ENCODE data around the gene LAMA2. TPM values are rescaled to one million over a fixed set of nuclear protein-coding genes. Genes with fewer than 3 reads are reported as not detected.

LAMA2 gene
- total RNA-seq, 1 donor from 2014 or later, result 0.20 TPM

DNA sequence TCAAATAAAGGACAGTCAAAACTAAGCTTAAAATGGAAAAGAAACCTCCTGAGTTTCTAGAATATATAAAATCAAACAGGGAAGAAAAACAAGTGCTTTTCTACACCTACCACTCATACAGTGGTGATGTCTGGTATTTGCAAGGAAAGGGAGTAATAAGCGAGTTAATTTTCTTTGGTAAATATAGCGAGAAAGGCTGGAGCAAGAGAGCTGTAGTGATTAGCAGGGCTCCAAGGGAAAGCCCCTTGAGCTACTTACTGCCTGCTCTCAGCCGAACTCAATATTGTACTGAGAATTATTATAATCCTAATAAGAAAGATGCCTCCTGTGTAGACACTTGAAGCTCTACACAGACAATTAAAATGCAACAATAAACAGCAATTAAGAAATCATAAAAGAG, 296.3 kb downstream of the LAMA2 start:
- DNase-seq (ENCODE audit: low read depth in 2 of 2), result no peak

DNA sequence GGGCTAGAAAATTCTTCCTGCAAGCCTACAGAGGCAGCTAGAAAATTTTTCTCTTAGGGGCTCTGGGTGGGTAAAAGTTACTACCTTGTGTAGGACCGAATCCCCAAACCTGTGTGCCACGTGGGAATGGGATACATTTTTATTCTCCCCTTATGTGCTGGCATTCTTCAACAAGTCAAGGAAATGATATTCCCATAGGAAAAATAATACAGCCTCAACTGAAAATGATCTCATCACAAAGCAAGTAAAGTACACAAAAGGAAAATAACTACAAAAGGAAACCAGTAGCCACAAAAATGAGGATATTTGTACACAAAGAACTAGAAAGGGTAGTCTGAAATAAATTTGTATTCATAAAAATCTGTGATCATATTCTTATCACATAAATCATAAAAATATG, 298.1 kb downstream of the LAMA2 start:
- peak in 1 of 2 donors; percentile 3 for DNase-seq (ENCODE audit: low read depth in 2 of 2)

DNA sequence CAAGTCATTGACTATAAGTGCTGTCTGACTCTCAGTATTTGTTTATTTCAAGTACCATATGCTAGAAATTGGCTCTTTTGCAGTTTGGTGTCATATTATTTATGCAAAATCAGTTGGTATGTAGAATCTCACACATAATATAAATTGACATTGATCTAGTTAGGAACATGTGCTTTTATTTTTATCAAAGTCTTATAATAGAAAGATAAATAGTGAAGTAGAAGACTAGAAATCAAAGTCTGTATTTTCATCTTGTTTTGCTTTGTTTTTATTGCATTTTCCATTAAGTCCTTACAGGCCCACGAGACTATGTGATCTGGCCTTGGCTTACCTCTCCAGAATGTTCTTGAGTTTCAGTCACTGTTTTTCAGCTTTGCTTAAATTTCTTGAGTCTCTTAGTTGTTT, 300.3 kb downstream of the LAMA2 start:
- DNase-seq (ENCODE audit: low read depth in 2 of 2), result no peak

DNA sequence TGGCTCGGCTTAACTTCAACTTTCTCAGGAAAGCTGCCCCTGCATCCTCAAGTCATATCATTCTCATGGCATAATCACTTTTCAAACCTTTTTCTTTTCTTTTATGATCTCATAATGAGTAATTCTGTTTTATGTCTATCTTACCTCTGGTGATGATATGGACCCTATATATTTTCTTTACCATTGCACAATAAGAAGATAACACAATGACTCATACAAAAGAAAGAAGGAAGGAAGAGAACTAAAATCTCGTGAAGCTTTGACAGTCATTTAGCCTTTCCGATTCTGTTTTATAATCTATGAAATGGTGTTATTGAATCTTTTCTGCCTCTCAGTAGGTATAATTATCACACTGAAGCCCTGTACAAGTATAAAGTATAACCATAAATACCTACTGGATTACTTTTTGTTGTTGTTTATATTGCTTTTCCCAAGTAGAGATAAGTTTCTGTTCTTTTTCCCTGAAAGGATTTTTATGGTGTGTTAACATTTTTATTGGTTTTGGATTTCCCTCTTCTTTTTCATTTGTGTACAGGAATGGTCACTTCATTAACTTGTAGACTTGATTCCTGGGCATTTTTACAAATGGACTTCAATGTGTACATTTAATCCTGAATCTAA, 300.9 kb downstream of the LAMA2 start:
- no peak for DNase-seq (ENCODE audit: low read depth in 2 of 2)

DNA sequence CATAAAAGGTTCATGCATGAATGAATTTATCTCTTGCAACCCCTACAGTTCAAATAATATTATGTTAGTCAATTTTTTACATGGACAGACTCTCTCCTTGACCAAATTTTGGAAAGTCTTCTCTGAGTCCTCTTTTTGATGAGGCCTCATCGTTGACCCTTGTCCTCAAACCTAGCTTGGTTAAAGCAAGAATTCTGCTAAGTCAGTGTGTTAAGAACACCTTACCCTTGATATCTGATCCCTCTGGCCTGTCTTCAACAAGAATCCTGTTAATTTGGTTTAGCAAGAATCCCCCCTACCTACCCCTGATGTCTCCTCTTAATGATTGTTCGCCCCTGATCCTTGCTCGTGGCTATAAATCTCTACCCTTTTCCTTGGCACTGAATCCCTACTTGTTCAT, 301.4 kb downstream of the LAMA2 start:
- no peak for DNase-seq (ENCODE audit: low read depth in 2 of 2)

DNA sequence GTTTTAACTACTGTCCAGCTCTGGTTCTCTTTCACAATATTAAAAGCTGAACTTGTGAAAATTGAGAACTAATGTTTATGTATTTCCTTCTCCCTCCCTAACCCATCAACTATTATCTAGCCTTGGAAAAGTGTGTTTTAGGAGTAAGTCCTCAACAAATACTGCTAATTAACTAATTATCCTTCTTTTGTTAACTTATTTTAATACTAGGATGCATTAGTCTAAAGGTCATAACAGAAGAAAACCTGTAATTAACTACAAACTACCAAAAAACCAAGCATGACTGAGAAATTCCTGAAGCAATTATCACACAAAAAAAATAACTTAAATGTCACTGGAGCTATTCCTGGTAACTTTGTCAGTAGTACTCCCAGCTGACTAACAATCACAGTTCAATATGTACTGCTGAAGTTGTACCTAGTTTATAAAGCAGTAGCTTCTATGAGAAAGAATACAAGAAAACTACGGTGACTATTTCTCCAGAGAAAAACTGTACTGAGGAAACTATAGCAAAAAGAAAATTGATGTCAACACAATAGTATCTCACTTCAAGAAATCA, 301.9 kb downstream of the LAMA2 start:
- no peak for DNase-seq (ENCODE audit: low read depth in 2 of 2)

DNA sequence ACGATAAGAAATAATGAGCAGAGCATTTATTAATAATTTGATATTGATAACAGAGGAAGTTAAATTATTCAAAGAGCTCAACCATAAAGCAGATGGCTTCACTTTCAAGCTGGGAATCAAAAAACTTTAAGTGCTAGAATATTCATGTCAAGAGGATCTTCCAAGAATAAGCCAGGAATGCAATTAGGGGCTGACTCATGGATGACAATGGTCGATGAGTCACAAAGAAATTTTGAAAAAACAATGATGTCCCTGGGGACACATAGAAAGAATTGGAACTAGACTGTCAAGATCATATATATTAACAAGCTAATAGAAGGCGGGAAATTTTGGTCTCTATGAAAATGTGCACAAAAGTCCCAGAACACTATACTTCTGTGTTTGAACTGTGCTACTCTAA, 304.1 kb downstream of the LAMA2 start:
- DNase-seq (ENCODE audit: low read depth in 2 of 2), result peak; percentile 1 to 70

DNA sequence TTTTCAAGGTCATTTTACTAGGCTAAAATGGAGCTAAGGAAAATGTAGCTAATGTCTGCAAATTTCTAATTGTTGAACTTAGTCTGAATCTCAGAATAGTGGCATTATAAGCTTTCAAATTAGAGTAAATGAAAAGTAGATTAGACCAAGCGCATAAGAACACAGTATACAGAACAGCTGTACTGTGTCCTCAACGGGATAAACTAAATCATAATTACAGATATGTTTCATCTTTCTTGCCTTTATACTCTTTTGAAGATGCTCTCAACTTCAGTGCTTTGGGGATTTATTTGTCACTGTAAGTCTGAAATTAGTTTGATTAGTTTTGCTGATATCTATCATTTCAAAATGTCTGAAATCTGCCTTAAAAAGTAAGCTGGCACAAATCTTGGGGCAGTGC, 305.4 kb downstream of the LAMA2 start:
- DNase-seq (ENCODE audit: low read depth in 2 of 2), result no peak

DNA sequence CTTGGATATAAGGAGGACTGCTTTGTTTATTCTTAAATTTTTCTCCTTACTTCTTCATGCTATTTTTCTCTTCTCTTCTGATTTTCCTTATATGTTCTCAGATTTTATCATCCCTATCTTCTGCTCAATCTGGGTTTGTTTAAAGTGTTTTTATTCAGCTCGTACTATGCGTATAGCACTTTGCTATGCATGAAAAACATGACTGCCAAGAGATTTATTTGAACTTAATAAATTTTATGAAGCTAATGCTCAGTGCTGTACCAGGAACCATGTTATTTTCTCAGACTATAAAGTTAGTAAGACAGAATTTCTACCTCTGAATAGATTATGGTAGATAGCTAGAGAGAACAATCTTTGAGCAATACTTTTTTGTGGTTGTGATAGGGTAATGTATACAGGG, 305.9 kb downstream of the LAMA2 start:
- no peak for DNase-seq (ENCODE audit: low read depth in 2 of 2)

DNA sequence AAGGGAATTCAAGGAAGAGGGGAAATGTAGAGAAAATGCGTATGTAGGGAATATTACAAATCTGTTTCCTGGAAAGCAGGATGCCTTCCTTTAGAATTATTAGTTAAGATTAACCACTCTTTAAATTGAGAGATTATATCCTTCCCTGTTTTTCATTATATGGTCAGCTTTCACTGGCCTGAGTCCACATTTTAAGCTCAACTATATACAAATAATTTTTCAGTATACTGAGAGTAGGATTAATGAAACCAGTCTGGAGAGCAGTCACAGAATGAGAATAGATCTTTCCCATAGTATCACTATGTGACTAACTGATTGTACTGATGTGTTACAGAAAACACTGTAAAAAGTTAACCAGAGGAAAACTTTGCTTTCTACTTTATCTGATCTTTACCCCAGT, 306.3 kb downstream of the LAMA2 start:
- DNase-seq (ENCODE audit: low read depth in 2 of 2), result no peak

DNA sequence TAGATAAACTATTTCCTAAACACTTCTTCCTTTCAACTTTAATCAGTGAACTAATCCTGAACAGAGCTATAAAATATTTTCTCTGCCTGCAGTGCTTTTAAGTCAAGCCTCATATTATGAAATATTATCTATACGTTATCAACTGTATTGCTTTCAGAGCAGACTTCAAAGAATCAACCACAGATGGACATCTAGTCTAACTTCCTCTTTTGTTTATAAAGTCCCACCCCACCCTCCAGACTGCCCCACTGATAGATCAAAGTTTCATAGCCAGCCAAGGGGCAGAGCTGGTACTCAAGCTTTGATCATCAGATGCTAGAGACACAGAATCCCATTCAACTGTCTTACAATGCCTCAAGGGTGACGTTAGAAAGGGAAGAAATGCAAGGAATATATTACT, 308.3 kb downstream of the LAMA2 start:
- no peak for DNase-seq (ENCODE audit: low read depth in 2 of 2)

DNA sequence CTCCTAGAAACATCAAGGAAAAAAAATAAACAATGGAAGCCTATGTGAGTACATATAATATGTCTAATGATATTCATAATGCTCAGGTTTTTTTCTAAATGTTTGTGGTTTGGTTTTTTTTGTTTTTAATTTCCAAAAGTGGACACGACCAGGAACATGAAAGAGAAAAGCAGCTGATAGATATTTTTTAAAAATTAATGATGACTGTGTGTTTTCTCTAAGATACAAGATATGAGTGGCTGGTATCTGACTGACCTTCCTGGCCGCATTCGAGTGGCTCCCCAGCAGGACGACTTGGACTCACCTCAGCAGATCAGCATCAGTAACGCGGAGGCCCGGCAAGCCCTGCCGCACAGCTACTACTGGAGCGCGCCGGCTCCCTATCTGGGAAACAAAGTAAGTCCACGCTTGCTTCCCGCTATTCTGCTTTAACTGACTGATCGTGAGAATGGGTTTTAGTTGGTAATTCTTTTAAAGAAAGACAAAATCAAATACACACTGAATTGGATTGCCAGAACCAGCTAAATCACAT, 309.6 kb downstream of the LAMA2 start:
- no peak for DNase-seq (ENCODE audit: low read depth in 2 of 2)

DNA sequence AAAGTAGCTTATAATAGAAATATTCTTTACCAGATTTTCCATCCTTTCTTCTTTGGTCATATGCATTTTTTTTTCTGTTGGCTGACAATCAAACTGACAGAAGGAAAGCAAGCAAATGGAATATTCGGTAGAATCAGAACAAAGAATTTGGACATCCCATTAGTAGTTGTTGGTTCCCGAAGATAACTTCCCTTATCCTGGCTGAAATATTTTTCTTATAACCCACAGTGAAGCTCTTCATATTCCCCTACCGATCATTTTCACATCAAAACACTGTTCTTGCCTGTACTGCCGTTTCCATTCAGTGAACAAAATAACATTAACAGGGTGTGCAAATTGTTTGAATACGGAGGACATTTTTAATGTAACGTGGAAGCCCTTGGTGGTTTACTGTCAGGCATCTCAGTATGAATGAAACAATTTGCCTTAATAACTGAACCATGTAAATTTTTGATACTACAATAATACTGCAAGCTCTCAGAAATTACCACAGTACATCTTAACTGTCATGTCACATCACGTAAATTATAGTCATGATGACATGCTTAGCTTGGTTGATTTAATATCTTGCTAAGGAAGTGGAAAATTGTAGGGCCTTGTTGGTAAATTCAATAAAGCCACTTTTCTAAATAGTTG, 311.5 kb downstream of the LAMA2 start:
- DNase-seq (ENCODE audit: low read depth in 2 of 2), result no peak

DNA sequence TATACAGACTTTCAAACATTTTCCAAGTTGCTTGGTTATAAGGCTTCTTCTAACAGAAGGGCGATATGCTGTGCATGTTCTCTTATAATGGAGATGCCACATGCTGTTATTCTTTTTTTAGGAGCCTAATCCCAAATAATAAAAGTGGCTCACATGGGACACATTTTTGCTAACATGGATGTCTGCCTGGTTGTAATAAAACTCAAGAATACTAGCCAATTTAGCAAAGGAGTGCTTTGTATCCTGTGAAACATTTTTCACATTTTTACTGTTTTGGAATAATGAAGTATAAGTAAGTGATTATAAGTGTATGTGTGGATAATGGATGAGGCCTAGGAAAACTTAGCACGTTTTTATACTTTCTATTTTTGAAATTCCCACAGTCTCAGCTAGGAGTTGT, 312.2 kb downstream of the LAMA2 start:
- no peak for DNase-seq (ENCODE audit: low read depth in 2 of 2)

DNA sequence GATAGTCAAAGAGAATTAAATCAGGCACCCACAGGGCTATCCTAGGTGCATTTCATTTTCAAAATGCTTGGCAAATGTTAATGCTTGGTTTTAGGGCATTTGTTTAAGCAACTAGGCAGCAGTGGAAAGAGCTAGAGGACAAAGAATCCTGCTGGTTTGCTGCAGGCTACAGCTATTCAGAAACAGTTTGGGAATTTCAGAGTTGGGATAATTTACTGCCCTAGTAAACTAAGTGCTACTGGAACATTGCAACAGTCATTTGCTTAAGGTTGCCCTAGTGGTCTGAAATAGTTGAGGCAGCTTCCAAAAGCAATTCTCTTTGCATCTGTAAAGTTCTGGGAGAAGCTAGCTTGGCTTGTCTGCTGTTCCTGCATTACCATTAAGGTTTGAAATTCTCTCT, 312.7 kb downstream of the LAMA2 start:
- DNase-seq (ENCODE audit: low read depth in 2 of 2), result no peak

DNA sequence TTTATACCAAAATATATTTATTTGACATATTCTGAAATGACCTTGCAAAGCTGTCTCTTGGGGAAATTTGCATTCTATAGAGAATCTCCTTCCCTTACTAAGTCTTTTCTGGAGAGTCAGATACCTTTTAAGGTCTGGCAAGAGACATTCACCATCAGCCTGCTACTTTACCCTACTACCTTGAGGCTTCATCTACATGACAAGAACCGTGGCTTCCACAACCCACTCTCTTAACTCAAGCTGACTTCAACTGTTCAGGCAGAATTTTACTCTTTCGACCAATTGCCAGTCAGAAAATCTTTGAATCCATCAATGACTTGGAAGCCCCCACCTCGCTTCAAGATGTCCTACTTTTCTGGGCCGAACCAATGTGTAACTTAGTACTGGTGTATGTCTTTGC, 314.2 kb downstream of the LAMA2 start:
- DNase-seq (ENCODE audit: low read depth in 2 of 2), result no peak

DNA sequence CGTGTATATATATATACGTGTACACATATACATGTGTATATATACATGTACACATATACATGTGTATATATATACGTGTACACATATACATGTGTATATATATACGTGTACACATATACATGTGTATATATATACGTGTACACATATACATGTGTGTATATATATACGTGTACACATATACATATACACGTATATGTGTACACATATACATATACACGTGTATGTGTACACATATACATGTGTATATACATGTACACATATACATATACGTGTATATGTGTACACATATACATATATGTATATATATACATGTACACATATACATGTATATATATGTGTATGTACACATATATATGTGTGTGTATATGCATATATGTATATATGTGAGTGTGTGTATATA, 317.2 kb downstream of the LAMA2 start:
- DNase-seq (ENCODE audit: low read depth in 2 of 2), result no peak

DNA sequence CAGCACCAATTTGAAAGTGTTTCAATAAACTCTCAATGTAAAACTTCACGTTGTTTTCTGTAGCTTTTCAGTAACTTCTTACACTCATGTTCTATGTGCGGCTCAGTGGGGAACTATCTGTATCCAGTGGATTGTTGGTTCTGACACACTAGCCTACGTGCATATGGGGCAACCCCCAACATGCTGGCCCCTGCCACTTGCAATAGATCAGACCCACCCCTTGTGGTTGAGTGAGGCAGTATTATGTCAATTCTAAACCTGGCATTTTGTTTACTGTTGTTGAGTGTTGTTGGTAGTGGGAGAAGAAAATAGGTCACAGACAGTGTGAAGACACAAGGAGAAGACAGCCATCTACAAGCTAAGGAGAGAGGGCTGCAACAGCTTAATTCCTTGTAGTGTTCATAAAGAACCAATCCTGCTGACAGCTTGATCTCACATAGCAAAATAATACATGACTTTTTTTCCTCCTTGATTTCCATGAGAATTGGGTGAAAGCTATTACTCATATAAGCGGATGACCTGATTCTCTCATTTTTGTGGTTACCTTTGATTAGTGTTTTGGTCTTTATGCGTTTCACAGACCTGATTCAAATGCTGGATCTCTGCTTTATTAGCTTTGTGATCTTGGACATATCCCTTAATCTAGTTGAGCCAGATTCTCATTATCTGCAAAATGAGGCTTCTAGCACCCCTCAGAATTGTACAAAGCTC, 320.4 kb downstream of the LAMA2 start:
- no peak for DNase-seq (ENCODE audit: low read depth in 2 of 2)

DNA sequence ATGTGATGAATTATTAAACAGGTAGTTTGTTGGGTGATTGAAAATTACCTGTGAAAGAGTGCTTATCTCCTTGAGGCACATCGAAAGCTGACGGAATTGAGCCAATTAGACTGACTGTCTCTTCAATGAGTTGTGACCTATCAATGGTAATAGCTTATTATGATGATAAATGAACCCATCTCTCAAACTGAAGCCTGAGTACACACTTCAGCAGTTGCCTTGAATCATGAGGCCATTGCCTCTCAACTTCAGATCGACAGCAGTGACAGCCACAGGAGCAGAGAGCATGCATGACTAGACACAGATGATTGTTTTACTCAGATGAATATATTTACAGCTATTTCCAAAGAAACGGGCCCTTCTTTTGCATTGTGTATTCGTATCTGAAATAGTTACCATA, 323.9 kb downstream of the LAMA2 start:
- DNase-seq (ENCODE audit: low read depth in 2 of 2), result no peak

DNA sequence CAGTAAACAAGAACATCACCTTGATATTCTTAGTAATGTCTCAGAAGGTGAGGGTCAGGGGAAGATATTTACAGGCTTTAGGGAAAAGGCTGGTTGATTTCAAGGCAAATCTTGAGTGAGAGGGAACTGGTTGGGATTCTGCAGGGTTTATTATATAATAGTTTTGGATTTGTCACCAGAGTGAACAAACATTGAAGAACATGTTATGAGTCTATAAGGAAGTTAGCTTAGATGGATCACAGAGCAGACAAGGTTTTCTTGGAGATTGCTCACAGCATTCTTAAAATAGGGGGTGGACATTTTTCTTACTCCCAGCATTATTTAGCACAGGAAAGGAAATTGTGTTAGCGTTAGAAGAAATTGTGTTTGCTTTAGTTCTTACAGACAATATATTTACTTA, 324.9 kb downstream of the LAMA2 start:
- DNase-seq (ENCODE audit: low read depth in 2 of 2), result no peak

DNA sequence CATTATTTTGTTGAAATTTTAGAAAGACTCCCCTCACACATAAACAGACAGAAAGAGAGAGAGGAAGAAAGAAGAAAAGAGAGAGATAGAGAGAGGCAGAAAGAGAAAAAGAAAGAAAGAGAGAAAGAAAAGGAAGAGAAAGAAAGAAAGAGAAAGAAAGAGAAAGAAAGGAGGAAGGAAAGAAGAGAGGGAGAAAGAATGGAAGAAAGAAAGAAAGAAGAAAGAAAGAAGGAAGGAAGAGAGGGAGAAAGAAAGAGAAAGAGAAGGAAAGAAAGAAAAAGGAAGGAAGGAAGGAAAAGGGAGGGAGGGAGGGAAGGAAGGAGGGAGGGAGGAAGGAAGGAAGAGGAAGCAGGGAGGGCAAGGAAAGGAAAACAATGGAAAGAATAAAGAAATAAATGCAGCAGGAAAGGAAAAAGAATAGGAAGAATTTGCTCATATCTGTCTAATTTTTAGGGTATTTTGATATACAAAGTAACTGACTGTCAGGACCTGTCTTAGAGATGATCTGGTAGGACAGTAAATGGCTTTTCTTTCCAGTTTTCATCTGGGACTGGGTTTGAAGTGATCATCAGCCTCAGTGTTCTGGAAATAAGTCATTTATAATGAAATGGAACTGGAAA, 325.6 kb downstream of the LAMA2 start:
- DNase-seq (ENCODE audit: low read depth in 2 of 2), result no peak

DNA sequence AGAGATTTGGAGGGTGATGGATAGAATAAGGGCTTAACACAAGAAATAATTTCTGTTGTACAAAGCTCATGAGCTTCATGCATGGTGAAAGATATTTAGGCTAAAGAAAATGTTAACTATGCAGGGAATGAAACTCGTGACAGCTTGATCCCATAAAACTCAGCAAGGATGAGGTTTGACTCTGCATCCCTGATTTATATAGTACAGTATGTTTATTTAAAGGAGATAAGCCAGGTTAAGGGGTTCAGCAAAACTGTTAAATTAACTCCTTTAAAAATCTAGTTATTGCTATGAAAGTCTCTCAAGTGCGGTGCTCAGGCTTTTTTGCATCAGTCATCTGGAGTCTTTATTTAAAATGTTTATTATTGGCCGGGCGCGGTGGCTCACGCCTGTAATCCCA, 326.4 kb downstream of the LAMA2 start:
- DNase-seq (ENCODE audit: low read depth in 2 of 2), result no peak

Data from lung microvascular endothelial cell (primary cell).